NCI-H82 treated with DMSO at 0.1 percent for 48 hours (cell line): ENCODE results near the gene FASTKD1.
"Not testable (repeated sequence)": the region's sequence is repeated elsewhere in the genome, so short reads cannot be mapped to it uniquely, and the experiment has no call there.

Experiments used
- DNase-seq: peaks from one replicate; lab custom pipeline; 2025; ENCODE audit not compliant: unreplicated experiment; lab: John Stamatoyannopoulos, UW

The FASTKD1 gene, protein sequence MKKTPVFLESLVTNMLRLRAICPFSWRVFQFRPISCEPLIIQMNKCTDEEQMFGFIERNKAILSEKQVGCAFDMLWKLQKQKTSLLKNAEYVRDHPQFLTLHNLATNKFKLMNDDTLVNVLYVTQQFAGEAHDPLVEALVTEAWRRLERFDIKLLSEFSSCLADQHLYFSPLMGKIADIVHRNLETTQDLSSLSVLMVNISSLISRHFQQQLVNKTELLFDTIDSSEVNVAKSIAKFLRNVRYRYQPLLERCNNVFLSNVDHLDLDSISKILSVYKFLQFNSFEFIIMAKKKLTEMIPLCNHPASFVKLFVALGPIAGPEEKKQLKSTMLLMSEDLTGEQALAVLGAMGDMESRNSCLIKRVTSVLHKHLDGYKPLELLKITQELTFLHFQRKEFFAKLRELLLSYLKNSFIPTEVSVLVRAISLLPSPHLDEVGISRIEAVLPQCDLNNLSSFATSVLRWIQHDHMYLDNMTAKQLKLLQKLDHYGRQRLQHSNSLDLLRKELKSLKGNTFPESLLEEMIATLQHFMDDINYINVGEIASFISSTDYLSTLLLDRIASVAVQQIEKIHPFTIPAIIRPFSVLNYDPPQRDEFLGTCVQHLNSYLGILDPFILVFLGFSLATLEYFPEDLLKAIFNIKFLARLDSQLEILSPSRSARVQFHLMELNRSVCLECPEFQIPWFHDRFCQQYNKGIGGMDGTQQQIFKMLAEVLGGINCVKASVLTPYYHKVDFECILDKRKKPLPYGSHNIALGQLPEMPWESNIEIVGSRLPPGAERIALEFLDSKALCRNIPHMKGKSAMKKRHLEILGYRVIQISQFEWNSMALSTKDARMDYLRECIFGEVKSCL

DNA sequence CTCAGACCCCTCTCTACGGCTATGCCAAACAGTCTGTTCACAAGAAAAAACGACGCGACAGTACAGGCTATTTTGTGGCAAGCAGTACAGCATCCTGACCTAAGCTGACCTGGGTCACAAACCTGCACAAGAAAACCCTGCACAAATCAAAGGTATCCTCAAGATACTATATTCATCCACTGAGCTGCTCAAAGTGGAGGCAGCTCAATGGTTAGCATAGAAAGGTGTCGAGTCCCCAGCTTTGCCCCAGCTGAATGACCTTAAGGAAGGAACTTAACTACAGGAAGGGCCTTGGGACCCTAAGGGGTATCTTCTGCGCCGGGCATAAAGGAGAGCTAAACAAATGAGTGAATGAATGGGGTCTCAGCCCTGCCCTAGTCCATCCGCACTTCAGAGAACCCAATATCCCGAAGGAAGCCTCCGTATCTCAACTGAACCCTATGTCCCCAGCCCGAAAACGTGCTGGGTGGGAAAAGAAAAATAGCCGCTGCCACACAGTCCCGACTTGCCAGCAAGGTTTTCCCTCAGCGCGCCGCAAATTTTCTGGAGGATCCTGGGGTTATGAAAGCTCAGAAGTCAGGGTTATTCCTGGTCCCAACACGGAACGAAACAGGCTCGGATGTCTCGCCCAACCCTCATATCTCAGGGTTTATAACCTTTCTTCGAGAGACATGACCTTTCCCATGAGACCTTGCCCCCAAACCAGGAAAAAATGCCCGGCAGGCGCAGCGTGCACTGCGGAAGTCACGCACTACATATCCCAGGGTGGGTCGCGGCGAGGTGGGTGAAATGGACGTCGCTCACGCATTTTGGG is at the start of gene FASTKD1:
TSS of gene FASTKD1 (minus strand) at position 706 of the 814 bp plus-strand sequence. CDS start 1,836 bp downstream, outside the sequence.
- DNase-seq: peak; percentile 97

DNA sequence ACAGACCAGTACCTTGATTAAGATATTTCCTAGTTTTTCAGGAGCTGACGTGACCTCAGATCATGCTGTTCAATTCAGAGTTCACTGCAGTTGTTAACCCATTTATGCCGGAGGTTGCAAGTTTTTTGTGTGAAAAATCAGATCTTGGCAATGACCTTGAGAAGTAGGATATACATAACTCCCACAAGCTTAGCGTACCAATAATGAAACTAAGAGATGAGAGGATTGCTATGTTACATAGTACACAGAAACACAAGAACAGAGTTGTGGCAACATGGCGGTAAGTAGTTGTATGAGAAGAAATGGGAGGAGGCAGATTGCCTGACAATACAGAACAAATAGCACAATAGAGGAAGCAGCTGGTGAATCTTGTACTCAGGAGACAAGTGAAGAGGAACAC is 49.6 kb upstream of the FASTKD1 start:
- DNase-seq: no peak

DNA sequence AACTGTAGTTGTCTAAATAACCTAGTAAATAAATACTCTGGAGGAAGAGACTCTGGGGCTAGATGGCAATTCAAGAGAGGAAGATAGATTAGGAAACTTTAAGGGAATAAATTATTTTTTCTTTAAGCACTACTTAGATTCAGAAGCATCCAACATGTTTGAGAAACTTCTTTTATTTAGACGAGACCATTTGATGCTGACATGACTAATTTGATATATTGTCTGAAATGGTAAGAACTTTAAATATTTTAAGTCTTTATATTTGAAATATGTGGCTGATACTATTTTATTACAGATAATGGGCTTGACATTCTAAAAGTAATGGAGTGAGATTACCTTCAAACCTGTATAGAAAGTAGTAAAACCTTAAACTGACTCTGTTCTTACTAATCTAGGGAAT is 46.8 kb upstream of the FASTKD1 start:
- no peak for DNase-seq

- DNase-seq: no peak
Measured at GRCh38 chr2:169619946-169620345, 46.3 kb upstream of the FASTKD1 start.

GRCh38 chr2:169615982-169616381 is 42.3 kb upstream of the FASTKD1 start:
- not testable (repeated sequence) for DNase-seq

DNA sequence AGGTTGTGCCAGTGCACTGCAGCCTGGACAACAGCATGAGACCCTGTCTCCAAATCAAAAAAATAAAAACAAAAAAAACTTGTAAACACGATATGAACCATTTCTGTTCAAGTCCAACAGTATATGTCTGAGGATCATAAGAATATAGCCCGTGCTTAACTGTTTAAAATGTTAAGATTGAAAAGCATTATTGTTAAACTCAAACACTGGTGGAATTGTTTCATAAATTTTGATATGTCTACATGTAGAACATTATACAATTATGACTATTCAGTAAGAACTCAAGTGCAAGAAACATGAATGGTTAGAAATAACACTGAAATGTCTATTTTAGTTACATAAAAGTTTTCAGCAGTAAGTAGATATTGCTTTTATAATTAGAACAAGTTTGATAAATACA is 40.2 kb upstream of the FASTKD1 start:
- no peak for DNase-seq

DNA sequence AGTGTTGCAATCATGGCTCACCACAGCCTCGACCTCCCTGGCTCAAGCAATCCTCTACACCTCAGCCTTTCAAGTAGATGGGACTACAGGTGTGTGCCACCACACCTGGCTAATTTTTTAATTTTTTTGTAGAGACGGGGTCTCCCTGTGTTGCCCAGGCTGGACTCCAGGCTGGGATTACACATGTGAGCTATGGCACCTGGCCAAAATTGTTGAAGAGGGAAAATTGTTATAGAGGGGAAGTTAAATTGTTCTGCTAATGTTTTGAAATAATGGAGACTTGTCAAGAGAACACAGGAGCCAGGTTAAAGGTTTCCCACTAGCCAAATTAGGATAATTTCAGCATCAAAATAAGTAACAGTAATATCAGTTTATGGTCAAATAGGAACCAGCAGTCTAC is 35.6 kb upstream of the FASTKD1 start:
- no peak for DNase-seq

DNA sequence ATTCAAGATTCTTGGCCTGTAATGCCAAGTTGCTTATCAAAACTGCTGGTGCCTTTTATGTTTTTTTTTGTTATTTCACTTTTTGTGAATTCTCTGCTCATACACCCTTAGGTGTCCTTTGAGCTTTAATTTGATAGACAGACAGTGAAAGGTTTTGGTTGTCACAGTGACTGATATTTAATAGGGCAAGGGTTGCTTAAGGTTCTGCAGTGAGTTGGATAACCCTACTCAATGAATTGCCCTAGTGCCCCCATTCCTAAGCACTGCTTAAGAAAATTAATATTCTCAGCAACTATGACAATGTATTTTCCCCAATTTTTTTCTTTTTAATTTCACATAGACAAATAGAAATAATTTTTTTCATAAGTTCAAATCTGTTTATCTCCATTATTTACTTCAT is 25.9 kb upstream of the FASTKD1 start:
- no peak for DNase-seq

DNA sequence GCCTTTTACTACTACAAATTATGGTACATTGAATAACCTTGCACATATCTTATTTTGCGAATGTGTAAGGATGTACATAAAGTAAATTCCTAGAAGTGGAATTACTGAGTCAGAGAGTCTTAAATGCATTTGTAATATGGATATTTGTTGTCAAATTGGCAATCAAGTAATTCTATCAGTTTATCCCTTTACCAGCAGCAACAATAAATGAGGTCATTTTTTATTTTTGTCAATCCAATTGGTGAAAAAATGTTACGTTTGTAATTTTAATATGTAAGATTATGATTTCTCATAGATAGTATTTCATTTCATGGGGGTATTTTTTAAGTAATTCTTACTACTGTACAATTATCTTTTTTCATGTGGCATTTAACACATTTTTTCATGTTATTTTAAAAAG is 25.3 kb upstream of the FASTKD1 start:
- no peak for DNase-seq

DNA sequence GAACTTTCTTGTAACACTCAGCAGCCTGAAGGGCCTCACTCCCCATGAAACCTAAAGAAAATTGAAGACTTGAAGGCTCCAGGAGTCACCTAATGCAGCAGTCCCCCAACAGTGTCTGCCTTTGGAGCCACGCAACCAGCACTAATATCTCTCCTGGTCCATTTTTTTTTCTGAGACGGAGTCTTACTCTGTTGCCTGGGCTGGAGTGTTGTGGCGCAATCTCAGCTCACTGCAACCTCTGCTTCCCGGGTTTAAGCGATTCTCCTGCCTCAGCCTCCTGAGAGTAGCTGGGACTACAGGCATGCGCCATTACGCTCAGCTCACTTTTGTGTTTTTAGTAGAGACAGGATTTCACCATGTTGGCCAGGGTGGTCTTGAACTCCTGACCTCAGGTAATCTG is 22.9 kb upstream of the FASTKD1 start:
- not testable (repeated sequence) for DNase-seq

GRCh38 chr2:169590804-169591203 is 17.1 kb upstream of the FASTKD1 start:
- no peak for DNase-seq

GRCh38 chr2:169585673-169586072 is 12.0 kb upstream of the FASTKD1 start:
- no peak for DNase-seq

GRCh38 chr2:169584005-169584877 is 10.6 kb upstream of the FASTKD1 start, which contains the start of gene PPIG:
TSS of gene PPIG (plus strand) at chr2:169584351. CDS start at chr2:169604042, 19,691 bp downstream.
- DNase-seq: peak; percentile 73

- DNase-seq: no peak
Measured at GRCh38 chr2:169583518-169583917, 9.9 kb upstream of the FASTKD1 start.

- DNase-seq: not testable (repeated sequence)
Measured at GRCh38 chr2:169582552-169583266, 9.0 kb upstream of the FASTKD1 start.

DNA sequence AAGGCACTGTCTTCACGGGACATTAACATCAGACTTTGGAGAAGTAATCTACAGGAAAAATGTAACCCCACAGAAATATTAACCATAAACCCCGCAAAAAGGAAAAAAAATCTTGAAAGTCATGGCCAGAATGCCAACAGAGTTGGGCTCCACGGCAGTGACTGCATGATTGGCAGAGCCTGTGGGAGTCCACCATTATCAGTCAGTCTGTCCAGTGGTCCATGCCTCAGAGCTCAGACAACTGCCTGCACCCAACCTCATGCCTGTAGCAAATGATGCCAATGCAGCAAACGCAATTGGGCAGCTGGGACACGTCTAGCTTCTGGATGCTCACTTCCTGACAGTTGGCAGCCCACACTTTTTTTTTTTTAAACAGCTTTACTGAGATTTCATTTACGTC is 5.4 kb upstream of the FASTKD1 start:
- DNase-seq: no peak

DNA sequence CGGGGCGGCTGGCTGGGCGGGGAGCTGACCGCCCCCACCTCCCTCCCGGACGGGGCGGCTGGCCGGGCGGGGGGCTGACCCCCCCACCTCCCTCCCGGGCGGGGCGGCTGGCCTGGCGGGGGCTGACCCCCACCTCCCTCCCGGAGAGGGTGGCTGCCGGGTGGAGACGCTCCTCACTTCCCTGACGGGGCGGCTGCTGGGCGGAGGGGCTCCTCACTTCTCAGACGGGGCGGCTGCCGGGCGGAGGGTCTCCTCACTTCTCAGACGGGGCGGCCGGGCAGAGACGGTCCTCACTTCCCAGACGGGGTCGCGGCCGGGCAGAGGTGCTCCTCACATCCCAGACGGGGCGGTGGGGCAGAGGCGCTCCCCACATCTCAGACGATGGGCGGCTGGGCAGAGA is 1.6 kb upstream of the FASTKD1 start:
- DNase-seq: not testable (repeated sequence)

- not testable (repeated sequence) for DNase-seq
Measured at GRCh38 chr2:169574539-169574938, 874 bp upstream of the FASTKD1 start.

DNA sequence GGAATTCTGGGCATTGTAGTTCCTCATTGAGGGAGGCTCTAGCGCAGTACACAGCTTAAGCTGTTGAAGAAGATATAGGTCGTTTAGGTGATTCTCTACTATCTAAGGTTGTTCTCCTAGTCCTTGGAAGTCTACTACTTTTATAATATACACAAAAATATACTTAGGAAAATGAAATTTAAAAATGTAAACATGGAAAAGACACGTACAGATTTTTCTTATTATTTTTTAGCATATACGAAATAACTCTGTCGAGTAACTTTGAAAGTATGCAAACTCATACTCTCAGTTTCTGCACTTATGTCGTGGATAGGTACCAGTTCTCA is 272 bp upstream of the FASTKD1 start:
- DNase-seq: no peak

GRCh38 chr2:169572821-169573159 is 875 bp downstream of the FASTKD1 start:
- no peak for DNase-seq
